Lung (tissue), 12 donors: ENCODE measurements around the gene RSPO1. TPM values are rescaled to one million over a fixed set of nuclear protein-coding genes. Genes with fewer than 3 reads are reported as not detected.

Source experiments
- ATAC-seq: fragments of 200-7000 bp; cut with Tn5 transposase; one replicate; pipeline ENCODE4 v1.9.1; 2020; ENCODE audit warnings: moderate number of reproducible peaks; ENCODE audit not compliant: insufficient read depth, low FRiP score
- DNase-seq, 3 donors: peaks; one replicate each; pipeline ENCODE4 v3.0.0-alpha.2; 2013 to 2017
- H3K27ac ChIP-seq, 2 donors: one replicate each; pipeline ENCODE4 v1.5.1; 2013; ENCODE audit warnings: mild to moderate bottlenecking in 2 of 2, moderate library complexity in 2 of 2, control low read depth in 1 of 2, inconsistent platforms in 1 of 2, low read depth in 1 of 2, low read length in 1 of 2
- H3K27me3 ChIP-seq, 3 donors: one replicate each; pipeline ENCODE4 v1.5.1; 2013; ENCODE audit warnings: low read length in 2 of 3; ENCODE audit not compliant: control insufficient read depth in 3 of 3, insufficient read depth in 3 of 3
- H3K36me3 ChIP-seq, 4 donors: one replicate each; pipeline ENCODE4 v1.5.1; 2013; ENCODE audit warnings: low read length in 4 of 4, mild to moderate bottlenecking in 1 of 4, moderate library complexity in 1 of 4; ENCODE audit not compliant: control insufficient read depth in 4 of 4, insufficient read depth in 4 of 4
- H3K4me1 ChIP-seq, 5 donors: one replicate each; pipeline ENCODE4 v1.5.1; 2013; ENCODE audit warnings: low read length in 5 of 5, mild to moderate bottlenecking in 2 of 5, moderate library complexity in 1 of 5; ENCODE audit not compliant: control insufficient read depth in 5 of 5, insufficient read depth in 5 of 5
- H3K4me3 ChIP-seq: one replicate; pipeline ENCODE4 v1.5.1; 2013; ENCODE audit warnings: mild to moderate bottlenecking, control low read depth, moderate library complexity
- H3K9ac ChIP-seq, 2 donors: one replicate each; pipeline ENCODE4 v1.5.1; 2013; ENCODE audit warnings: low read length in 2 of 2, control low read depth in 1 of 2; ENCODE audit not compliant: insufficient read depth in 1 of 2
- H3K9me3 ChIP-seq, 4 donors: one replicate each; pipeline ENCODE4 v1.5.1; 2013; ENCODE audit warnings: low read length in 3 of 4, mild to moderate bottlenecking in 1 of 4, moderate library complexity in 1 of 4; ENCODE audit not compliant: control insufficient read depth in 4 of 4, insufficient read depth in 3 of 4
- CTCF ChIP-seq: IDR thresholded peaks from 2 replicates; pipeline ENCODE4 v1.5.1; 2012; ENCODE audit warnings: mild to moderate bottlenecking; ENCODE audit errors: control extremely low read depth, extremely low read depth
- WGBS, 2 donors: extraction: QIAGEN DNeasy Blood & Tissue Kit; methylation state at CpG; one replicate each; pipeline ENCODE4 v1.1.7; 2013; 5-methylcytosine and 5-hydroxymethylcytosine counted together
- polyA plus RNA-seq, 2 donors: library from polyadenylated mRNA; stranded (reverse); fragments of 200-250 nt; gene quantifications; one replicate each; pipeline ENCODE4 v1.2.1, GENCODE V29; 2013
- total RNA-seq, 2 donors: library from RNA; depleted of rRNA in 1 of 2; stranded (reverse); fragments of >200 nt in 1 of 2; gene quantifications; one replicate each; pipeline ENCODE4 v1.2.1, GENCODE V29; 2014 to 2021
- donor health status: control.
- donor health status: control.
- donor health status: Bipolar disorder and iron deficiency.
- donor health status: healthy.
- donor health status: DM: yes; HTN: yes; CAD: no.

The RSPO1 gene
- total and polyA plus RNA-seq, 4 donors = 0.43 to 1.7 (median 1.2) TPM

GRCh38 chr1:37562984-37563383, 71.7 kb downstream of the RSPO1 start:
- no peak for TF ChIP-seq CTCF
- H3K36me3 ChIP-seq = peaks cover 15 to 34% (median 30%) of the 10 kb centered on the region in 4 donors
- no peaks in the 10 kb centered on the region for H3K27me3 ChIP-seq
- H3K4me1 ChIP-seq = no peaks in the 10 kb centered on the region
- 91 to 95% methylated on average over 1 of the region's 1 CpG for WGBS, 2 donors
- H3K4me3 ChIP-seq = no peak overlapping the region
- ATAC-seq = no peak
- H3K9ac ChIP-seq = no peak overlapping the region
- peaks cover 0 to 2% (median 0%) of the 10 kb centered on the region in 4 donors for H3K9me3 ChIP-seq
- no peak overlapping the region for H3K27ac ChIP-seq
- DNase-seq = no peak

Other genes with a start within 250 kb of the RSPO1 start
- gene ZC3H12A, start 160.3 kb downstream of the RSPO1 start, total RNA-seq = 10 to 100 TPM; 27.1 to 40.2 TPM
- gene ZC3H12A, start 160.3 kb downstream of the RSPO1 start, polyA plus RNA-seq = 100 to 1,000 TPM in 1 of 2 donors, 10 to 100 TPM in 1; 19.1 to 125 TPM
- 10 to 100 TPM; 54.0 to 63.7 TPM for gene MEAF6, start 120.1 kb downstream of the RSPO1 start, total RNA-seq
- 10 to 100 TPM; 36.9 to 68.2 TPM for gene MEAF6, start 120.1 kb downstream of the RSPO1 start, polyA plus RNA-seq
- gene SNIP1, start 80.6 kb downstream of the RSPO1 start, total RNA-seq = 10 to 100 TPM; 14.2 to 22.4 TPM
- gene SNIP1, start 80.6 kb downstream of the RSPO1 start, polyA plus RNA-seq = 1 to 10 TPM; 4.5 to 5.4 TPM
- gene DNALI1, start 78.0 kb downstream of the RSPO1 start, total RNA-seq = 10 to 100 TPM; 20.8 to 48.5 TPM
- 10 to 100 TPM; 17.8 to 31.2 TPM for gene DNALI1, start 78.0 kb downstream of the RSPO1 start, polyA plus RNA-seq
- 10 to 100 TPM; 41.1 to 47.5 TPM for gene GNL2, start 39.0 kb downstream of the RSPO1 start, total RNA-seq
- gene GNL2, start 39.0 kb downstream of the RSPO1 start, polyA plus RNA-seq = 100 to 1,000 TPM in 1 of 2 donors, 10 to 100 TPM in 1; 39.3 to 148 TPM
- gene CDCA8, start 57.6 kb upstream of the RSPO1 start, total RNA-seq = 1 to 10 TPM in 1 of 2 donors, under 1 TPM in 1; 0.80 to 1.4 TPM
- gene CDCA8, start 57.6 kb upstream of the RSPO1 start, polyA plus RNA-seq = 1 to 10 TPM; 1.8 to 2.2 TPM
- gene EPHA10, start 130.2 kb upstream of the RSPO1 start, total RNA-seq = 1 to 10 TPM in 1 of 2 donors, not detected in 1; 1.7 TPM
- gene EPHA10, start 130.2 kb upstream of the RSPO1 start, polyA plus RNA-seq = under 1 TPM; 0.20 to 0.26 TPM
- 1 to 10 TPM; 2.3 to 8.1 TPM for gene MANEAL, start 159.0 kb upstream of the RSPO1 start, total RNA-seq
- gene MANEAL, start 159.0 kb upstream of the RSPO1 start, polyA plus RNA-seq = 1 to 10 TPM; 2.8 to 4.0 TPM
- gene C1orf122, start 172.9 kb upstream of the RSPO1 start, total RNA-seq = 10 to 100 TPM in 1 of 2 donors, 1 to 10 TPM in 1; 4.7 to 53.8 TPM
- 10 to 100 TPM; 26.9 to 70.2 TPM for gene C1orf122, start 172.9 kb upstream of the RSPO1 start, polyA plus RNA-seq
- gene YRDC, start 173.3 kb upstream of the RSPO1 start, total RNA-seq = 10 to 100 TPM in 1 of 2 donors, 1 to 10 TPM in 1; 9.5 to 18.4 TPM
- 10 to 100 TPM; 11.8 to 26.2 TPM for gene YRDC, start 173.3 kb upstream of the RSPO1 start, polyA plus RNA-seq
- gene MTF1, start 224.7 kb upstream of the RSPO1 start, total RNA-seq = 10 to 100 TPM in 1 of 2 donors, 1 to 10 TPM in 1; 7.9 to 23.3 TPM
- 10 to 100 TPM in 1 of 2 donors, 1 to 10 TPM in 1; 2.6 to 13.6 TPM for gene MTF1, start 224.7 kb upstream of the RSPO1 start, polyA plus RNA-seq